Measurements from ENCODE around the gene ANKS1B.

DNA sequence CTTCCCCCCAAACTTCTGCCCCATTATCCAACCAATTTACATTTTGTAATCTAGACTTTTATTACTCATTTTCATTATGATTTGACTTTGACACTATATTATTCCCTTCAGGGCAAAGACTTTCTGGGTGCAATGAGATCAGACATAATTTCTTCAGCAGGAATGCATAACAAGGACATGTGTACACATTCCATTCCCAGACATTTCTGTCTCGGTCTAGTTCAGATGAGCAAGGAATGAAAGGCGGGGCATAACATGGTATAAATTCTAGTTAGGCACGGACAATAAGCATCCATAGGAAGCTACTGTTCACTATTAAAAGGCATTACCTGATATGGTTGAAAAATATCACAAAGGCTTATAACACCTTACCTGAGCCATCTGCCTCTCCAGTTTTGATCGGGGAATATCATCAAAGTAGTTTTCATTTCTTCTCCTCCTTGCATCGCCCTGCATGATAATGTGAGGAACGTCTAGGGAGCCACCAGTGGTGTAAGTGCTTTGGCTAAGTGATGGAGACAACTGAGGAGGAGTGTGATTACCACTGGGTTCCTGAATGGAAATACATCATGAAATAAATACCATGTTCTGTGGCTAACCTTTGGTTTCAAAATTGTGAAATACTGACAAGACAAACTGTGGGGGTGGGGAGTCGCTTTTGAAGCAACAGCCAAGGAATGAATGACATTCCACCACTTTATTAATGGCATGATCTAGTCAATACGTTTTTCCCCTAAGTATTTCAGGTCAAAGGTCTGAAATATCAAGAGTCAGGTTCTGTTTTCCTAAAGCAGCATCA lies 1155.7 kb downstream of the ANKS1B start:
- TF ChIP-seq TAF1 (IDR thresholded peaks at IDR 0.05; ENCODE audit: low read depth), result no peak
- TF ChIP-seq RAD21 (IDR thresholded peaks at IDR 0.05; ENCODE audit: low read depth), result no peak
